Astrocyte of the spinal cord (primary cell): Measurements from ENCODE around the gene WDR86.
A peak's percentile ranks its signal among the peaks of the same experiment; 100 is the strongest.

ENCODE experiments used
- DNase-seq: peaks from one replicate; pipeline ENCODE4 v3.0.0; 2011; ENCODE audit warnings: low read depth, low spot score
- H3K4me3 ChIP-seq: 2 replicates; pipeline ENCODE4 v1.5.1; 2011; ENCODE audit warnings: low read depth, mild to moderate bottlenecking, low read length, moderate library complexity
- CTCF ChIP-seq: IDR thresholded peaks from 2 replicates; pipeline ENCODE4 v1.5.1; 2012; ENCODE audit warnings: low read depth, mild to moderate bottlenecking, low read length, inconsistent platforms
- in situ Hi-C: cut with HindIII; loops from 2 replicates; pipeline ENCODE4 v1.10.0; 2017; ENCODE audit warnings: low sequenced_read_pairs

WDR86 gene

DNA sequence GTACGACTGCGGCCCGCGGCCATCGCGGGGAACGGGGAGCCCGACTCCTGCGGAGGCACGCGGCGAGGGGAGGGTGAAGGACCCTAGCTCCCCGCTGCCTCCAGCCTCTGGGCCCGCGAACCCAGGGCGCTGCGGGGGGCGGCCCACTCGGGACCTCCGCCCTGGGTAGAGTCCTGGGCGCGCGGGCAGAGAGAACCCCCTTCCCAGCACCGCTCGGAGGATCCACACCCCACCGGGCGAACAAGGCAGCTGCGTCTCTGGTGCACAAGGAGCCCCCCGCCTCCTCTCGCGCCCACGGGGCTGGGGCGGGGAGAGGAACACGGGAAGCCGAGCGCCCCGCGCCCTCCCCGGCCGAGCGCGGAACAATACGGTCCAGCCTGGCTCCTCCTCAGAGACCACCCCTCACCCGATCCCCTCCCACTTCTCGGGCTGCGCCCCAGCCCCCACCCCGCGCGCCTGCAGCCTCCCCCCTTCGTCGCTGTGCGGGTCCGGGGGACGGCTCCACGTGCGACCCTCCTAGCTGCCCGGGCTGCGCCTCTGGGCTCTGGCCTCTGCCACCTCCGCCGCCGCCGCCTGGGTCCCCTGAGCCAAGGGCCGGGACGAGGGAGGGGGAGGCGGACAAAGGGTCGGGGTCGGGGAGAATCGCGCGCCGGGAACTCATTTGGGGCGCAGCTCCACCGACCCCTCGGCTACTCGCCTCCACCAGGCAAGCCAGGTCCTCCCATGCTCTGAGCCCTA, at the start of gene WDR86:
WDR86 (minus strand) TSS at position 372 of the 738 bp plus-strand sequence. CDS start 449 bp downstream, outside the sequence.
- no peak for DNase-seq
- no peak for TF ChIP-seq CTCF
- in situ Hi-C loops = no loop called here
- H3K4me3 ChIP-seq = peak within 1 kb of the TSS; percentile 41

- TF ChIP-seq CTCF = no peak
- in situ Hi-C loops = no loop called here
- no peak for DNase-seq
- H3K4me3 ChIP-seq = no peak overlapping the region
Measured at GRCh38 chr7:151457534-151457933, 47.7 kb upstream of the WDR86 start.

GRCh38 chr7:151456782-151457181, 46.9 kb upstream of the WDR86 start:
- no peak for TF ChIP-seq CTCF
- in situ Hi-C loops = no loop called here
- H3K4me3 ChIP-seq = no peak overlapping the region
- no peak for DNase-seq

GRCh38 chr7:151456276-151456675, 46.4 kb upstream of the WDR86 start:
- no peak for DNase-seq
- in situ Hi-C loops = no loop called here
- no peak overlapping the region for H3K4me3 ChIP-seq
- no peak for TF ChIP-seq CTCF

GRCh38 chr7:151455690-151456089, 45.9 kb upstream of the WDR86 start:
- in situ Hi-C loops = no loop called here
- DNase-seq = no peak
- no peak for TF ChIP-seq CTCF

GRCh38 chr7:151454932-151455530, 45.2 kb upstream of the WDR86 start:
- in situ Hi-C loops = no loop called here
- TF ChIP-seq CTCF = no peak
- no peak overlapping the region for H3K4me3 ChIP-seq
- no peak for DNase-seq

More at GRCh38 chr7:151455690-151456089, 45.9 kb upstream of the WDR86 start:
- H3K4me3 ChIP-seq = no peak overlapping the region
